GM13976 (cell line): ENCODE results near the gene PRCD.
"Not testable (repeated sequence)": the region's sequence is repeated elsewhere in the genome, so short reads cannot be mapped to it uniquely, and the experiment has no call there.

ENCODE experiments used
- DNase-seq: peaks from one replicate; pipeline ENCODE4 v3.0.0; 2012; ENCODE audit warnings: low spot score
- CTCF ChIP-seq: IDR thresholded peaks from 2 replicates; pipeline ENCODE4 v1.5.1; 2012; ENCODE audit warnings: borderline replicate concordance, mild to moderate bottlenecking; ENCODE audit not compliant: insufficient read depth; ENCODE audit errors: extremely low read depth, missing control alignments, control extremely low read depth
- in situ Hi-C: fragments of 300-500 bp; cut with MboI; formaldehyde crosslinking; loops from one replicate; pipeline ENCODE4 v1.12.0; 2022; ENCODE audit warnings: low sequenced_read_pairs, mixed read lengths, inconsistent platforms; ENCODE audit not compliant: unreplicated experiment

Gene PRCD

GRCh38 chr17:76523084-76524037 lies 16.5 kb upstream of the PRCD start:
- DNase-seq: peak; percentile 90
- in situ Hi-C loops: loop anchor here (10.0 kb wide), 1 partner anchor 101 kb away; no protein-coding TSS in a partner anchor
- TF ChIP-seq CTCF: peak; percentile 98

- no peak for DNase-seq
- in situ Hi-C loops: loop anchor here (10.0 kb wide), 1 partner anchor 100 kb away; no protein-coding TSS in a partner anchor
- TF ChIP-seq CTCF: no peak
These were observed 15.0 kb upstream of the PRCD start for GRCh38 chr17:76524598-76525512.

- DNase-seq: not testable (repeated sequence)
- in situ Hi-C loops: loop anchor here (10.0 kb wide), 1 partner anchor 99 kb away; no protein-coding TSS in a partner anchor
These were observed 14.4 kb upstream of the PRCD start for GRCh38 chr17:76525513-76525833.

- in situ Hi-C loops: loop anchor here (10.0 kb wide), 1 partner anchor 98 kb away; no protein-coding TSS in a partner anchor
These were observed 12.8 kb upstream of the PRCD start for GRCh38 chr17:76527016-76527415.

GRCh38 chr17:76527430-76528111 lies 12.3 kb upstream of the PRCD start:
- peak; percentile 64 for DNase-seq
- no peak for TF ChIP-seq CTCF
- in situ Hi-C loops: loop anchor here (10.0 kb wide), 1 partner anchor 97 kb away; no protein-coding TSS in a partner anchor

More at GRCh38 chr17:76527016-76527415, 12.8 kb upstream of the PRCD start:
- not testable (repeated sequence) for DNase-seq

GRCh38 chr17:76528156-76528527 lies 11.7 kb upstream of the PRCD start:
- in situ Hi-C loops: loop anchor here (10.0 kb wide), 1 partner anchor 97 kb away; no protein-coding TSS in a partner anchor
- peak; percentile 61 for DNase-seq
- TF ChIP-seq CTCF: no peak

GRCh38 chr17:76528528-76529223 lies 11.2 kb upstream of the PRCD start:
- in situ Hi-C loops: loop anchor here (10.0 kb wide), 1 partner anchor 96 kb away; no protein-coding TSS in a partner anchor
- DNase-seq: no peak

More at GRCh38 chr17:76528528-76529223, 11.2 kb upstream of the PRCD start:
- TF ChIP-seq CTCF: no peak
